Epidermal melanocyte (primary cell): ENCODE measurements around the gene TMEM120A.
A peak's percentile ranks its signal among the peaks of the same experiment; 100 is the strongest.
"Not testable (repeated sequence)": the region's sequence is repeated elsewhere in the genome, so short reads cannot be mapped to it uniquely, and the experiment has no call there.

Experiments used
- DNase-seq: peaks from one replicate; pipeline ENCODE4 v3.0.0; 2011; ENCODE audit warnings: low spot score; ENCODE audit not compliant: insufficient read length

TMEM120A gene

DNA sequence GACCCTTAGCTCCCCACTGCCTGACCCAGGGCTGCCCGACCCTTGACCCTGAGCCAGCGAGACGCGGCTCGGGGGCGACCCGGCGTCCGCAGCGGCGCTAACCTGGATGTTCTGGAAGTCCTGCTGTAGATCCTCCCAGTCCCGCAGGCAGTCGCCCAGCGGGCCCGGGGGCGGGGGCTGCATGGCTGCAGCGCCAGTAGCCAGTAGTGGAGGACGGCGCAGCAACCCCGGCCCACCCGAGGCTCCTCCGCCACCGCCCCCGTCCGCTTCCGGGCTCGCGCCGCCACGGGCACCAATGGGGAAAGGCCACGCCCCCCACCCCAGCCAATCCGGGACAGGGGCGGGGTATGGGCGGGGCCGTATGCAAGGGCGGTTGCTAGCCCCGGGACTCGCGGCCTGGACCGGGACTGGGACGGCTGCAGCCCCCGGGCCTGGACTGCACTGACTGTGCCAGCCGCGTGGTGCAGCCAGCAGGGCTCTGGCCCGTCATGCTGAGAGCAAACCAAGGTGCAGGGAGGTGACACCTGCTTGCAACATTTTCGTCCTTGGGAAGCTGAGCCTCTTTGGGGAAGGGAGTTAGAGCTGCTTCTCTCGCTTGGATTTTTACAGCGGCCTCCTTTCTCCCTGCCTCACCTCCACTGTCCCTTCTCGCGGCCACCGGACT, at the start of gene TMEM120A:
Gene TMEM120A (minus strand): TSS at position 208 of the 664 bp plus-strand sequence. CDS start 25 bp downstream, at position 183.
- DNase-seq = peak; percentile 98

DNA sequence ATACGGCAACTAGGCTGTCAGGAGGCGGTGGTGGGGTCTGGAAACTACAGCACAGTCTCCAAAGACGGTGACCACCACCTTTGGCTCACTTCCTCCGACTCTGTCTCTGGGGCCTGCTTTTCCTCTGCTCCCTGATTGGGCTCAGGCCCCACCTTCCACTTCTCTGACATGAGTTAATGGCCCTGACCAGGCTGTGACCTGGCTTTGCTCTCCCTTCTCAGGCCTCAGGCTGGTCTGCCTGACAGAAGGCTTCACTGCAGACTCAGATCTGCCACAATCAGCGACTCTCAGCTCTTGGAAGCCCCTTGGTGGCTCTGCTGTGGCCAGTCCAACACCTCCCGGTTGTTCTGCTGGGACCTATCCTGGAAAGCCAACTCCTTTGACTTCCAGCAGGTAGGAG, 45.7 kb upstream of the TMEM120A start:
- no peak for DNase-seq

DNA sequence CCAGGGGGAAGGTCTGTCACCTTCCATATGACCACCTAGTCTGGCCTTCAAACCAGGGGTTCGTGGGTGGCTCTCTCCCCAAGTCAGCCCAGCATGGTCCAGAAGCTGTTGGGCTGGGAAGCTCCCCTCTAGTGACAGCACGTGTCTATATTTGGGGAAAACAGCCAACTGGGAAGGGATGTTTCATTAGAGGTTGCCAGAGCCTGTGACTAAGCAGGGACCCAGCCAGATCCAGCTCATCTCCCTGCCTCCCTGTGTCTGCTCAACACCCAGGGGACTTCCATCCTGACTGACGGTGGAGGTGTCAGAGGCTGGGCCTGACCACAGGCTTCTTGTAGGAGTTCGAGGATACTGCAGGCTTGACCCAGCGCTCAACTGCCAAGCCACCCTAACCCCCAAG, 42.9 kb upstream of the TMEM120A start:
- DNase-seq = no peak

DNA sequence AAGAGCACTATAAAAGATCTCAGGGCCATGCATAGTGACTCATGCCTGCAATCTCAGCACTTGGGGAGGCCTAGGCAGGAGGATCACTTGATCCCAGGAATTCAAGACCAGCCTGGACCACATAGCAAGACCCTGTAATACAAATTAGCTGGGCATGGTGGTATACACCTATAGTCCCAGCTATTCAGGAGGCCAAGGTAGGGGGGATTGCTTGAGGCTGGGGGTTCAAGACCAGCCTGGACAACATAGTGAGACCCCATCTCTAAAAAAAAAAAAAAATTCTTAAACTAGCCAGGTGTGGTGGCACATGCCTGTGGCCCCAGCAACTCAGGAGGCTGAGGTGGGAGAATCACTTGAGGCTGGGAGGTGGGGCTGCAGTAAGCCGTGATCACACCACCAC, 37.6 kb upstream of the TMEM120A start:
- DNase-seq = no peak

DNA sequence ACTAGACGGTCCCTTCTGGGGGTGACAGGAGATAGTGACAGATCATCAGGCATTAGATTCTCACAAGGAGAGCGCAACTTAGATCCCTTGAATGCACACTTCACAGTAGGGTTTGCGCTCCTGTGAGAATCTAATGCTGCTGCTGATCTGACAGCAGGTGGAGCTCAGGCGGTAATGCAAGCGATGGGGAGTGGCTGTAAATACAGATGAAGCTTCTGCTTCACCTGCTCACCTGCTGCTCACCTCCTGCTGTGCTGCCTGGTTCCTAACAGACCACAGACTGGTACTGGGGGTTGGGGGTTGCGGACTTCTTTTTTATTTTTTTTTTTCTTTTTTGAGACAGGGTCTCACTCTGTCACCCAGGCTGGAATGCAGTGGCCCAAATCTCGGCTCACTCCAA, 35.3 kb upstream of the TMEM120A start:
- DNase-seq = not testable (repeated sequence)

DNA sequence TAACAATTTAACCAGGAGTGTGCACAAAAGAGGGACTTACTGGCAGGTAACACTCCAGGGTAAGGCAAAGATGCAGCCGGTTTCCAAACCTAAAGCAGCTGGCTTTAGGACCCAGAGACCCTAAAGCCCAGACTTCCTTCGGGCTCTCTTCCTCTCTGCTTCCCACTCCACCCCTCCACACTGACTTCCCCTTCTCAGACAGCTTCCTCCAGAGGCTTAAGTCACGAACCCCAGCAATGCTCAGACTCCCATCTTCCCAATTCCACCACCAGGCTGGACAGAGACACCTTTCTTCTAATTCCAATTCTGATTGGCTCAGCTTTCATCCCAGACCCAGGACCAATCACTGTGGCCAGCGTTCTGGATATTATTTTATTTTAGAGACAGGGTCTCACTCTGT, 28.6 kb upstream of the TMEM120A start:
- no peak for DNase-seq

DNA sequence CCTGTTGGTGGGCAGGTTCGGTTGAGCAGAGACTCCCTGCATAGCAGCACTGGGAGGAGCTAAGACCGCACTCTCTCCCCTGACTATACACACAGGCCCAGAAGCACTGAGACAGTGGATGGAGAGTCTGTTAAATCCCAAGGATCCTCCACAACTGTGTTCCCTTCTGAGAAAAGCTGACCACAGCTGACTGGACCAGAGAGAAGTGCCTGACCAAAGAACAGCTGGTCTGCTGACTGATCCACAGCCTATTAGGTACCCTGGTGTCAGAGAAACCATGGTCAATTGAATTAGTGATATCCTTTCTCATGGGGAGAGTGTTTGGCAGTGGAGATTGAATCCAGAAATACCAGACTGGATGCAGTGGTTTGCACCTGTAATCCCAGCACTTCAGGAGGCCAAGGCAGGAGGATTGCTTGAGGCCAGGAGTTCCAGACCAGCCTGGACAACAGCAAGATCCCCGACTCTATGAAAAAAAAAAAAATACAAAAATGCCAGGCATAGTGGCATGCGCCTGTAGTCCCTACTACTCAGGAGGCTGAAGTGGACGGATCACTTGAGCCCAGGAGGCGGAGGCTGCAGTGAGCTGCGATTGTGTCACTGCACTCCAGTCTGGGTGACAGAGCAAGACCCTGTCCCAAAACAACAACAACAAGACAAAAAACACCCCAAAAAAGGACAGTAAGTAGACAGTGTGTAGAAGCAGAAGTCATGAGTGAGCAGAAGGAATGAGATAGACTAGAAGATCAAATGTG, 27.8 kb upstream of the TMEM120A start:
- DNase-seq = no peak

DNA sequence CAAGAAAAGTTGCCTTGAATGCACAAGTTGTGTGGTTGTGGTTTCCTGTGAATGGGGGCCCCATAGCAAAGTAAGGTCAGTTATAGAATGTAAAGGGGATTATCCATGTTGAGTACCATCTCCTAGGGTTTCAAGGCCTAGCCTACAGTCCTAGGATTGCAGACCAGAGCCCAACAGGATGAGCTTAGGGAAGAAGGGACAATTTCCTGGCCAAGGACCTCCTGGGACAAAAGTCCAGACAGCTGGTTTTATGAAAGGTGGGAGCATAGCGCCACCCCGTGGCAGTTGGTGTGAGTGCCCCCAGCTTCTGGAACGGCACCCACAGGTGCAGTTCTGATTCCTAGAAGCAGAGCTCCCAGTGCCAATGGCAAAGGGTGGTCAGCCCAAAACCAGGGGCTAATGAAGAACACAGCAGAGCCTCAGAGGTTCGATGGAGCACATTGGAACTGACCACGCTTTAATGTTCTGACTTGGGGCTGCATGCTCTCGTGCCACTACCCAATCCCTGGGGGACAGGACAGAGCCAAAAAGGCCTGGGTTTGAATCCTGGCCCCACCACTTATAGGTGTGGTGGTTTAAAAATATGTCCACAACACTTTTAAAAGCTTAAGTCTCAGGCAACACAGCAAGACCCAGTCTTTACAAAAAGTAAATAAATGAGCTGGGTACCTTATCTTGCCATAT, 25.8 kb upstream of the TMEM120A start:
- DNase-seq = peak; percentile 67

DNA sequence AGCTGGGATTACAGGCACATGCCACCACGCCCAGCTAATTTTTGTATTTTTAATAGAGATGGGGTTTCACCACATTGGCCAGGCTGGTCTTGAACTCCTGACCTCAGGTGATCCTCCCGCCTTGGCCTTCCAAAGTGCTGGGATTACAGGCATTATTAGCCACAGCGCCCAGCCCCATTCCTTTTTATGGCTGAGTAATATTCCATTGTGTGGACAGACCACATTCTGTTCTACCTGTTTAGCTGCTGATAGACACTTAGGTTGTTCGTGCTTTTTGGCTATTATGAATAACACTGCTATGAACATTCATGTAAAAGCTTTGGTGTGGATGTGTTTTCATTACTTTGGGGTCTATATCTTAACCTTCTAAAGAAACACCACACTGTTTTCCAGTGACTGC, 24.1 kb upstream of the TMEM120A start:
- DNase-seq = not testable (repeated sequence)

DNA sequence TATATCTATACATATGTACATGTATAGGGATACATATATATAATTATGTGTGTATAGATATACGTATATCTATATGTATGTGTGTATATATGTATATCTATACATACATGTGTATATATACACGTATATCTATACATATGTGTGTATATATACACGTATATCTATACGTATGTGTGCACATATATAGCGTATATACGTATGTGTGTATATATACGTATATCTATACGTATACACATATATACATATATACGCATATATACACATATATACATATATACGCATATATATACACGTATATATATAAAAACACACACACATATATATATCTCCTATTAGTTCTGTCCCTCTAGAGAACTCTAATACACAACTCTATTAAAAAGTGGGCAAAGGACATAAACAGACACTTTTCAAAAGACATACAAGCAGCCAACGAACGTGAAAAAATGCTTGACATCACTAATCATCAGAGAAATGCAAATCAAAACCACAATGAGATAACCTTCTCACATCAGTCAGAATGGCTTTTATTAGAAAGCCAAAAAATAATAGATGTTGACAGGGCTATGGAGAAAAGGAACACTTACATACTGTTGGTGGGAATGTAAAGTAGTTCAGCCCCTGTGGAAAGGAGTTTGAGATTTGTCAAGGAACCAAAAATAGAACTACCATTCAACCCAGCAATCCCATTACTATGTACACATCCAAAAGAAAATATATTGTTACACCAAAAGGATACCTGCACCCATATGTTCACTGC, 22.0 kb upstream of the TMEM120A start:
- DNase-seq = no peak

DNA sequence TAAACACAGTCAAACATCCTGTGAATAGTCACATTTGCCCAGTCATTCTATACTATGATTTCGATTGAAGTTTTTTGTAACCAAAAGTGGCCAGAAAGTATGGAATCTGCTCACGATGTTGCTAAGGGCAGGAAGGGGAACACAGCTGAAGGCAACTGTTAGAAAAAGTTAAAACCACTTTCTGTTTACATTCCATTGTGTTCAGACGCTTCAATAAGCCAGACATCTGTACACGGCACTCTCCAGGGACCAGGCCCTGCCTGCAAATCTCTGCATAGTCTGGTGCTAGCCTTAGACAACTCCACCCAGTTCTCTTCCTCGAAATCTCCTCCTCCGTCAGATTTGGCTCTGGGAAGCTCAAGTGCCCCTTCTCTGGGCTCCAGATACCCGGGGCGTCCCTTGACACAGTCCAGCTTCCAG, 17.1 kb upstream of the TMEM120A start:
- peak; percentile 57 for DNase-seq

DNA sequence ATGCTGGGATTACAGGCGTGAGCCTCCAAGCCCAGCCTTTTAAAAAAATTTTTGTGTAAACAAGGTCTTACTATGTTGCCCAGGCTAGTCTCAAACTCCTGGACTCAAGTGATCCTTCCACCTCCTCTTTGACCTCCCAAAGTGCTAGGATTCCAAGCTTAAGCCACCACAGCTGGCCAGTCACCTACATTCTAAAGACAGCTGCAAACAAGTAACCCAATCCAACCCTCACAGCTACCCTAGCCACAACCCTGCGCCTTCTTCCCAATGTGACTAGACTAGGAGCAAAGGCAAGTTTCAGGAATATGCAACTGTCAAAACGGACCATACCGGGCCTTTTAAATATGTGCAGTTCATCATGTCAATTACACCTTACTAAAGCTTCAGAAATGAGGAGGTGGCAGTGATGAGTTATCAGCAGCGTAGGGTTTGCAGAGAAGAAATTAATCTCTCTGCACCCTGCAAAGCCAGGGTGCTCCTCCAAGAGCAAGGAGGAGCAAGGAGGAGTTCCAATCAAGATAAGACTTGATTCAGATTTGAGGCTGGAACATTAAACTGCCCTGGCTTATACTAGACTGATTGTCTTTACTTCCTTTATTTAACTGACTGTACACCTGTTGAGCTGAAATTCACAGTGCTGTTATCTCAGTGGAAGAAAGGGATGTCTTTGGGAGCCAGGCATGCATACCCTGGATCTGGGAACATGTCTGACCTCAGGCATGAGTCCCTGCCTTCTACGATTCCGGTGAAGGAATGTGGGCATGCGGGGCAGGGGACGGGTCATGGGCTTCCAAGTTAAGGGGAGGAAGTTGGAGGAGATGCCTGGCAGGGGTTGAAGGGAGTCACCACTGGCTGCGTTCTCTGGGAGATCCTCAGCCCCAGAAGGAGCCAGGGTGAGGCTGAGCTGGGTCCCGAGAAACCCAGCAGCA, 15.5 kb upstream of the TMEM120A start:
- DNase-seq = no peak

DNA sequence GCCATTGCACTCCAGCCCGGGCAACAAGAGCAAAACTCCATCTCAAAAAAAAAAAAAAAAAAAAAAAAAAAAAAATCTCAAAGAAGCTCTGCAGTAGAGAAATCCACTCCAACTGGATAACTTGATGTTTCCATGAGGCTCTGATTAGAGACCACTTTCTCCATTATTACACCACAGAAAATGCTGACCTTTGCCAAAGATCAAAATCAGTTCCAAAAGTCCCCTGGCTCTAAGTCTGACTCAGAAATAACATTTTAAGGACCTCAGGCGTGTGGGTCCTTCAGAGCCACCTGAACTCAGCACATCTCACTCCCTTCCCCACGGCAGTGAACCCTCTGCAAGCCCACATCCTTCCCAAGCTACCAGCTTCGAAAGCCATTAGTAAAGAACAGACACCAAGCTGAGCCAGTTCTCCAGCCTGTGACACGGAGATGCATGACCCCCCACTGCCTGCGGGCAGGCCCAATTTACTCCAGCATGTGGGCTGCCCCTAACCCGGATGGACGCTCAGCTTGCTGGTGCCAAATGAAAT, 13.8 kb upstream of the TMEM120A start:
- no peak for DNase-seq

DNA sequence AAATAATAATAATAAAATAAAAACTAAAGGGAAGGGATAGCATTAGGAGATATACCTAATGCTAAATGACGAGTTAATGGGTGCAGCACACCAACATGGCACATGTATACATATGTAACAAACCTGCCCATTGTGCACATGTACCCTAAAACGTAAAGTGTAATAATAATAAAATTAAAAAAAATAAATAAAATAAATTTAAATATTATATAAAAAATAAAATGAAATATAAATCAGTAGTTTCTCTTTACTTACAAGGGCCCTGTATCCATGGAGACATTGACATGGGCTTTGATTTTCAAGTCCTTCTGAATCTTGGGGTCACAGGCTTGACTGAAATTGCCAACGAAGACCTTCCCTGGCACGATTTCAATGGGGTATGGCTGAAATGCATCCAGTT, 10.6 kb upstream of the TMEM120A start:
- DNase-seq = not testable (repeated sequence)

DNA sequence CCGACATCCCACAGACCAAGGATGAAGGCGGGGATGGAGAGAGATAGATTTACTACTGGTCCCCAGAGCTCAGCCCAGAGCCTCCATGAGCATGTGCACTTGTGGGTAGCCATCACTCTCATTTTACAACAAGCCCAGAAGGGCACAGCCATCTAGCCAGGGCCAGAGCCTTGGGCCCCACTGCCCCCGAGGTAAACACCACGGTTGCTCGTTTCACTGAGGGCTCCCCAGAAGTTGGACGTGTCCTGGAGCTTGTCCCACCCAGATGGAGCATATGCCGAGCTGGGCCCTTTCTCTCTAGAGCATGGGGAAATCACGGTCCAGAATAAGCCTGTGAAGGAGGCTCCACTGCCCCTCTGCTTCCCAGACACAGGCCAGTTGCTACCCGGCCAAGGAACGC, 9.0 kb upstream of the TMEM120A start:
- DNase-seq = no peak

DNA sequence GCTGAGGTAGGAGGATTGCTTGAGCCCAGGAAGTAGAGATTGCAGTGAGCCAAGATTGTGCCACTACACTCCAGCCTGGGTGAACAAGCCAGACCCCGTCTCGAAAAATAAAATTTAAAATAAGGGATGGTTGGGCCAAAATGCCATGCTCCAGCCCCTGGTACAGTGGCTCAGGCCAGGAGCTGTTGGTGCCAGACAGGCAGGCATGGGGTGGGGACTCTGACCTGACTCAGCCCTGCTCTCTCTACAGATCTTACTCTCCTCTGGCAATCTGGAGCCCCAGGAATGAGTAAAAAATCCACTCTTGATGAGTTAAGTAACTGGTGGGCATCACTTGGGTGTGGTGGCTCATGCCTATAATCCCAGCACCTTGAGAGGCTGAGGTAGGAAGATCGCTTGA, 8.4 kb upstream of the TMEM120A start:
- no peak for DNase-seq

DNA sequence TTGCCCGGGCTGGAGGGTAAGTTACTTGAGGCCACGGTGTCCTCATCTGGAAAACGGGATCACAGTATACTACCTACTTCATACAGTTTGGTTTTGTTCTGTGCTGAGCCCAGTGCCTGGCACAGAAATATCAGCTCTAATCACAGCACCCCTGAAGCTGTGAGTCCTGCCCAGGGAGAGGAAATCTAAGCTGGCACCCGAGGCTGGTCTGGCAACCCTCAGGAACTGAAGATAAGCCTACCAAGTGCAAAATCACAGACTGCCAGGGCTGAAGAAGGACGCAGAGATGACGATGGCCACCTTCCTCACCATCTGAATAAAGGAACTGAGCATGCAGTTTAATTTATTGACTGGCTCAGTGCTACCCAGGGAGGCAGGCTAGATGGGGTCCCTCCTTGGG, 7.7 kb upstream of the TMEM120A start:
- no peak for DNase-seq

DNA sequence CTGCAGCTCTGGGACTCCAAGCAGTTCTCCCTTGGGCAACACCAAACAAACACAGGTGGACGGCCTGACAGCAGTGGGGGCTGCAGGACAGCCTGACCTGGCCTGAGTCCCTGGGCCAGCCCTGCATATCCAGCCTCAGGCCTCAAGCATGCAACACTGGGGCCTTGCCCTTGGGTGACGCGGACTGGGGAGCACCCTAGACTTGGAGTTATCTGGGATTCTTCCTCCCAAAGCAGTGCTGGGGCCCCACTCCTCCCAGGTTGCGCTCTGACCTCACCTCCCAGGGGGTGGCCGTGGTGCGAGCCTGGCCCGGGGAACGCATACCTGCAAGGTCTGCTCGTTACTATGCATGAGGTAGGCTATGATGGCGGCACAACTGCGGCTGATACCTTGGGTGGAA, 6.2 kb upstream of the TMEM120A start:
- no peak for DNase-seq

DNA sequence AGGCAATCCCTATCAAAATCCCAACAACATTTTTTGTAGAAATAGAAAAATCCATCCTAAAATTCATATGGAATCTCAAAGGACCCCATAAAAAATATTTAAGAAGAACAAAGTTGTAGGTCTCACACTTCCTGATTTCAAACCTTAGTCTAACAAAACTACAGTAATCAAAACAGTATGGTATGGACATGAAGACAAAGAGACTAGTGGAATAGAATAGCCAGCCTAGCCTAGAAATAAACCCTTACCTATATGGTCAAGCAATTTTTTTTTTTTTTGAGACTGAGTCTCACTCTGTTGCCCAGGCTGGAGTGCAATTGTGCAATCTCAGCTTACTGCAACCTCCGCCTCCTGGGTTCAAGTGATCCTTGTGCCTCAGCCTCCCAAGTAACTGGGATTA, 3.6 kb upstream of the TMEM120A start:
- no peak for DNase-seq

DNA sequence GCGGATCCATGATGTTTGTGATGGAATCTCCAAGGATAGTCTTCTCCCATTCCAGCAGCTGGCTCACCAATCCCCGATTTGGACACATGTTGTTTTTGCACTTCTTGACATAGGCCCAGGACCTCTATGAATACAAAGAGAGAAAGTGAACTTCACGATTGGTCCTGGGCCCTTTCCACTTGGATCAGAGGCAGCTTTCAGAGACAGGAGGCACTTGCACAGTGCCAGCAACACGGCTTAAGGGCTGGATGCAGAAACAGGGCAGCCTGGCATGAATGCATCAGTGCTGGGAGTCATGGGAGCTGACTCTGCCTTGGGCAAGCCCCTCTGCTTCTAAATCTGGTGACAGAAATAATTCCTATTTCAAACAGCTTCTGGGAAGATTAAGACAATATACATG, 2.1 kb upstream of the TMEM120A start:
- no peak for DNase-seq
